GM12878 (cell line): Measurements from ENCODE around the gene RBMS3. TPM values are rescaled to one million over a fixed set of nuclear protein-coding genes. Genes with fewer than 3 reads are reported as not detected.

Source experiments
- ATAC-seq: fragments of 200-7000 bp; cut with Tn5 transposase; 3 replicates; pipeline ENCODE4 v1.9.1; 2020; ENCODE audit warnings: mild to moderate bottlenecking, moderate library complexity
- BruUV-seq: library from RNA; stranded (reverse); fragments of 400-500 nt; replicated peaks from 2 replicates; lab custom pipeline; 2021; lab: Mats Ljungman, UMichigan
- CTCF ChIA-PET: fragments of 300-600 bp; sonication (Branson Sonifier 250); formaldehyde crosslinking; extraction: SDS; loops from one replicate; lab custom pipeline; 2021; ENCODE audit warnings: inconsistent platforms; lab: Yijun Ruan, JAX
- POLR2A ChIA-PET: fragments of 350-600 bp; formaldehyde crosslinking; extraction: SDS; loops from one replicate; lab custom pipeline; 2021; ENCODE audit warnings: inconsistent platforms; lab: Charles Lee
- RAD21 ChIA-PET: fragments of 300-600 bp; sonication (Branson Sonifier 250); formaldehyde crosslinking; loops from one replicate; lab custom pipeline; 2023; ENCODE audit warnings: antibody characterized with exemption; ENCODE audit not compliant: unreplicated experiment; lab: Charles Lee
- SMC1A ChIA-PET: fragments of 300-600 bp; sonication (Branson Sonifier 250); formaldehyde crosslinking; loops from one replicate; lab custom pipeline; 2023; ENCODE audit not compliant: unreplicated experiment, uncharacterized antibody; lab: Charles Lee
- DNase-seq: peaks from one replicate; pipeline ENCODE4 v3.0.0-alpha.2; 2011; ENCODE audit warnings: low read depth, low spot score
- FAIRE-seq: peaks from 3 replicates; lab custom pipeline; 2011; peaks lifted over from hg19 to GRCh38; lab: Jason Lieb, UNC
- H2AFZ ChIP-seq: 2 replicates; pipeline ENCODE4 v1.6.0; 2011; ENCODE audit warnings: low read depth, low read length, control low read depth; ENCODE audit not compliant: control insufficient read depth
- H3K27ac ChIP-seq: 2 replicates; pipeline ENCODE4 v1.5.1; 2011; ENCODE audit warnings: control low read depth; ENCODE audit not compliant: control insufficient read depth, insufficient read depth
- H3K27me3 ChIP-seq, 2 experiments: replicated peaks in 1 of 2; 2 replicates each; pipeline versions ENCODE4 v1.6.0 to v1.6.1; 2011; ENCODE audit warnings: low read length in 1 of 2; ENCODE audit not compliant: control insufficient read depth in 2 of 2, insufficient read depth in 2 of 2
- H3K36me3 ChIP-seq, 2 experiments: 2 replicates each; pipeline ENCODE4 v1.5.1; 2011; ENCODE audit warnings: low read length in 1 of 2; ENCODE audit not compliant: control insufficient read depth in 2 of 2, insufficient read depth in 2 of 2
- H3K4me1 ChIP-seq: 2 replicates; pipeline ENCODE4 v1.6.1; 2011; ENCODE audit warnings: mild to moderate bottlenecking, low read length, moderate library complexity, mixed read lengths; ENCODE audit not compliant: control insufficient read depth, insufficient read depth
- H3K4me2 ChIP-seq: 2 replicates; pipeline ENCODE4 v1.6.0; 2011; ENCODE audit warnings: control low read depth; ENCODE audit not compliant: control insufficient read depth, insufficient read depth
- H3K4me3 ChIP-seq: fragments of 200-600 bp; sonication (generic); 2 replicates; pipeline ENCODE4 v1.5.1; 2016
- H3K79me2 ChIP-seq: 2 replicates; pipeline ENCODE4 v1.6.0; 2011; ENCODE audit warnings: low read length; ENCODE audit not compliant: control insufficient read depth, insufficient read depth
- H3K9ac ChIP-seq: 2 replicates; pipeline ENCODE4 v1.8.0; 2011; ENCODE audit warnings: low read length, control low read depth, mixed read lengths; ENCODE audit not compliant: control insufficient read depth, insufficient read depth
- H3K9me3 ChIP-seq: replicated peaks from 3 replicates; pipeline ENCODE4 v1.5.1; 2011; ENCODE audit warnings: mild to moderate bottlenecking, low read length; ENCODE audit not compliant: control insufficient read depth, insufficient read depth
- H4K20me1 ChIP-seq: 2 replicates; pipeline ENCODE4 v1.6.0; 2011; ENCODE audit not compliant: control insufficient read depth, insufficient read depth
- ATF7 ChIP-seq: fragments of 450-650 bp; IDR thresholded peaks from 2 replicates; pipeline ENCODE4 v1.6.1; 2016; ENCODE audit warnings: low read depth, mild to moderate bottlenecking
- GATAD2B ChIP-seq: fragments of 450-650 bp; conservative IDR thresholded peaks from 2 replicates; pipeline ENCODE4 v1.6.1; 2017; ENCODE audit warnings: low read depth, mild to moderate bottlenecking, moderate library complexity
- HDAC2 ChIP-seq: fragments of 200-600 bp; sonication (generic); IDR thresholded peaks from 2 replicates; pipeline ENCODE4 v1.6.1; 2017
- KLF5 ChIP-seq: fragments of 450-650 bp; IDR thresholded peaks from 2 replicates; pipeline ENCODE4 v1.6.1; 2014; ENCODE audit warnings: mild to moderate bottlenecking; ENCODE audit not compliant: partially characterized antibody
- NRF1 ChIP-seq: conservative IDR thresholded peaks from 2 replicates; pipeline ENCODE4 v1.6.1; 2011; ENCODE audit warnings: mild to moderate bottlenecking, low read depth, low read length, improper control_type of control experiment
- SIX5 ChIP-seq: IDR thresholded peaks from 2 replicates; pipeline ENCODE4 v1.6.1; 2011; ENCODE audit warnings: mild to moderate bottlenecking, low read depth, low read length, moderate library complexity; ENCODE audit not compliant: severe bottlenecking
- STAT1 ChIP-seq: fragments of 450-650 bp; conservative IDR thresholded peaks from 2 replicates; pipeline ENCODE4 v1.6.1; 2014; ENCODE audit warnings: antibody characterized with exemption, mild to moderate bottlenecking
- SUPT20H ChIP-seq: IDR thresholded peaks from 2 replicates; pipeline ENCODE4 v1.6.1; 2011; ENCODE audit warnings: low read depth, mild to moderate bottlenecking, low read length, moderate library complexity, borderline replicate concordance; ENCODE audit not compliant: control insufficient read depth
- TCF7 ChIP-seq: IDR thresholded peaks from 2 replicates; pipeline ENCODE4 v1.6.1; 2014; ENCODE audit warnings: antibody characterized with exemption, borderline replicate concordance
- WGBS: methylation state at CpG from one replicate; pipeline ENCODE4 v1.1.6; 2016; ENCODE audit warnings: low lambda C conversion rate; ENCODE audit not compliant: insufficient replicate concordance, insufficient coverage; ENCODE audit errors: missing lambda C conversion rate; 5-methylcytosine and 5-hydroxymethylcytosine counted together
- in situ Hi-C: fragments of 300-500 bp; cut with MboI; formaldehyde crosslinking; loops from 9 replicates; pipeline ENCODE4 v1.14.3; 2018; ENCODE audit warnings: mixed read lengths
- intact Hi-C: fragments of 100-400 bp; cut with micrococcal nuclease; formaldehyde crosslinking; loops from one replicate; pipeline ENCODE4 v1.14.2; 2022; ENCODE audit not compliant: unreplicated experiment
- polyA plus RNA-seq, 11 experiments: library from polyadenylated mRNA; depleted of rRNA in 4 of 11; unstranded in 6 of 11; stranded (reverse) in 5 of 11; fragments of >200 nt; fragmentation: Nextera tagmentation in 4 of 11; fragmentation: Illumina TruSeq in 1 of 11; extraction: Ambion mirVana in 4 of 11; extraction: Trizol in 1 of 11; gene quantifications; 1 replicate in 1 of 11; 2 replicates in 10 of 11; pipeline versions ENCODE4 v1.2.1 to v1.2.3, GENCODE V29; 2011 to 2016; ENCODE audit warnings: inconsistent platforms in 2 of 11, missing spikeins in 2 of 11, low read depth in 1 of 11
- total RNA-seq, 4 experiments: library from RNA; depleted of rRNA in 3 of 4; stranded (reverse); fragments of >200 nt in 3 of 4; fragmentation: Illumina TruSeq in 1 of 4; extraction: Trizol in 1 of 4; gene quantifications; 2 replicates each; pipeline versions ENCODE4 v1.2.1 to v1.2.3, GENCODE V29; 2013 to 2021
- TF ChIP-seq, protein P1 (sequence below): IDR thresholded peaks from 2 replicates; pipeline ENCODE4 v1.6.1; 2011; ENCODE audit warnings: borderline replicate concordance, low read depth, mild to moderate bottlenecking, moderate library complexity, mixed read lengths, low read length; ENCODE audit not compliant: insufficient read depth; ENCODE audit errors: extremely low read length
- TF ChIP-seq, protein P2 (sequence below): IDR thresholded peaks from 2 replicates; pipeline ENCODE4 v1.6.1; 2012; ENCODE audit warnings: mild to moderate bottlenecking, low read depth, low read length
- TF ChIP-seq, protein P3 (sequence below): fragments of 450-650 bp; IDR thresholded peaks from 2 replicates; pipeline ENCODE4 v1.6.1; 2017; ENCODE audit warnings: mild to moderate bottlenecking, low read depth, inconsistent platforms; ENCODE audit not compliant: poor library complexity, severe bottlenecking
- TF ChIP-seq, protein P4 (sequence below): fragments of 450-650 bp; IDR thresholded peaks from 2 replicates; pipeline ENCODE4 v1.6.1; 2017; ENCODE audit warnings: low read depth, mild to moderate bottlenecking, moderate library complexity
- TF ChIP-seq, protein P5 (sequence below): fragments of 150-350 bp; IDR thresholded peaks from 2 replicates; pipeline ENCODE4 v1.6.1; 2014; ENCODE audit warnings: mild to moderate bottlenecking, low read depth, low read length

RBMS3 gene
- total and polyA plus RNA-seq, 10 of the 15 experiments (the other 5 are each of a cell fraction or from before 2014, with no cell fraction given), result 0.79 to 4.7 (median 3.1) TPM

DNA sequence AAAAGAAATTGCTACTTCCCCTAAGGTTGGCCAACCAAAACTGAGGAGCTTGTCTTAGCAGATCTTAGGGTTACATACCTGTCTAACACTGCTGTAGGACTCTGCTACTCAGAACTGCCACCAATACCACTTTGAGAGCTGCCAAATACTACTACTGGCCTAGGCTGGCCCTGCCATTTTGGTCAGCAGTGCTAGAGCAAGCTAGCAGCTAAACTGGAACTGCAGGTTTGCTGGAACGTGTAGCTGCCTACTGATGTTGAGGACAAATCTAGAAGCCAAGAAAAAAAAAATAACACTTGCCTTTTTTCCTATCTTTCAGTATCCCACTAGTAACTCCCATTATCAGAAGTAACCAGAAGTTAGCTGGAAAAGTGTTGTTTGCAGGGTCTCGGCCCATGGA, 387.4 kb downstream of the RBMS3 start:
- TF ChIP-seq NRF1 (no peak), HDAC2 (no peak), SUPT20H (no peak), KLF5 (no peak), STAT1 (no peak), ATF7 (no peak), TCF7 (no peak), SIX5 (no peak), GATAD2B (no peak)
- TF ChIP-seq, protein P1, sequence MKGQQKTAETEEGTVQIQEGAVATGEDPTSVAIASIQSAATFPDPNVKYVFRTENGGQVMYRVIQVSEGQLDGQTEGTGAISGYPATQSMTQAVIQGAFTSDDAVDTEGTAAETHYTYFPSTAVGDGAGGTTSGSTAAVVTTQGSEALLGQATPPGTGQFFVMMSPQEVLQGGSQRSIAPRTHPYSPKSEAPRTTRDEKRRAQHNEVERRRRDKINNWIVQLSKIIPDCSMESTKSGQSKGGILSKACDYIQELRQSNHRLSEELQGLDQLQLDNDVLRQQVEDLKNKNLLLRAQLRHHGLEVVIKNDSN, result no peak
- TF ChIP-seq, protein P2, sequence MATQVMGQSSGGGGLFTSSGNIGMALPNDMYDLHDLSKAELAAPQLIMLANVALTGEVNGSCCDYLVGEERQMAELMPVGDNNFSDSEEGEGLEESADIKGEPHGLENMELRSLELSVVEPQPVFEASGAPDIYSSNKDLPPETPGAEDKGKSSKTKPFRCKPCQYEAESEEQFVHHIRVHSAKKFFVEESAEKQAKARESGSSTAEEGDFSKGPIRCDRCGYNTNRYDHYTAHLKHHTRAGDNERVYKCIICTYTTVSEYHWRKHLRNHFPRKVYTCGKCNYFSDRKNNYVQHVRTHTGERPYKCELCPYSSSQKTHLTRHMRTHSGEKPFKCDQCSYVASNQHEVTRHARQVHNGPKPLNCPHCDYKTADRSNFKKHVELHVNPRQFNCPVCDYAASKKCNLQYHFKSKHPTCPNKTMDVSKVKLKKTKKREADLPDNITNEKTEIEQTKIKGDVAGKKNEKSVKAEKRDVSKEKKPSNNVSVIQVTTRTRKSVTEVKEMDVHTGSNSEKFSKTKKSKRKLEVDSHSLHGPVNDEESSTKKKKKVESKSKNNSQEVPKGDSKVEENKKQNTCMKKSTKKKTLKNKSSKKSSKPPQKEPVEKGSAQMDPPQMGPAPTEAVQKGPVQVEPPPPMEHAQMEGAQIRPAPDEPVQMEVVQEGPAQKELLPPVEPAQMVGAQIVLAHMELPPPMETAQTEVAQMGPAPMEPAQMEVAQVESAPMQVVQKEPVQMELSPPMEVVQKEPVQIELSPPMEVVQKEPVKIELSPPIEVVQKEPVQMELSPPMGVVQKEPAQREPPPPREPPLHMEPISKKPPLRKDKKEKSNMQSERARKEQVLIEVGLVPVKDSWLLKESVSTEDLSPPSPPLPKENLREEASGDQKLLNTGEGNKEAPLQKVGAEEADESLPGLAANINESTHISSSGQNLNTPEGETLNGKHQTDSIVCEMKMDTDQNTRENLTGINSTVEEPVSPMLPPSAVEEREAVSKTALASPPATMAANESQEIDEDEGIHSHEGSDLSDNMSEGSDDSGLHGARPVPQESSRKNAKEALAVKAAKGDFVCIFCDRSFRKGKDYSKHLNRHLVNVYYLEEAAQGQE, result no peak
- TF ChIP-seq, protein P3, sequence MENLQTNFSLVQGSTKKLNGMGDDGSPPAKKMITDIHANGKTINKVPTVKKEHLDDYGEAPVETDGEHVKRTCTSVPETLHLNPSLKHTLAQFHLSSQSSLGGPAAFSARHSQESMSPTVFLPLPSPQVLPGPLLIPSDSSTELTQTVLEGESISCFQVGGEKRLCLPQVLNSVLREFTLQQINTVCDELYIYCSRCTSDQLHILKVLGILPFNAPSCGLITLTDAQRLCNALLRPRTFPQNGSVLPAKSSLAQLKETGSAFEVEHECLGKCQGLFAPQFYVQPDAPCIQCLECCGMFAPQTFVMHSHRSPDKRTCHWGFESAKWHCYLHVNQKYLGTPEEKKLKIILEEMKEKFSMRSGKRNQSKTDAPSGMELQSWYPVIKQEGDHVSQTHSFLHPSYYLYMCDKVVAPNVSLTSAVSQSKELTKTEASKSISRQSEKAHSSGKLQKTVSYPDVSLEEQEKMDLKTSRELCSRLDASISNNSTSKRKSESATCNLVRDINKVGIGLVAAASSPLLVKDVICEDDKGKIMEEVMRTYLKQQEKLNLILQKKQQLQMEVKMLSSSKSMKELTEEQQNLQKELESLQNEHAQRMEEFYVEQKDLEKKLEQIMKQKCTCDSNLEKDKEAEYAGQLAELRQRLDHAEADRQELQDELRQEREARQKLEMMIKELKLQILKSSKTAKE, result no peak
- TF ChIP-seq, protein P4, sequence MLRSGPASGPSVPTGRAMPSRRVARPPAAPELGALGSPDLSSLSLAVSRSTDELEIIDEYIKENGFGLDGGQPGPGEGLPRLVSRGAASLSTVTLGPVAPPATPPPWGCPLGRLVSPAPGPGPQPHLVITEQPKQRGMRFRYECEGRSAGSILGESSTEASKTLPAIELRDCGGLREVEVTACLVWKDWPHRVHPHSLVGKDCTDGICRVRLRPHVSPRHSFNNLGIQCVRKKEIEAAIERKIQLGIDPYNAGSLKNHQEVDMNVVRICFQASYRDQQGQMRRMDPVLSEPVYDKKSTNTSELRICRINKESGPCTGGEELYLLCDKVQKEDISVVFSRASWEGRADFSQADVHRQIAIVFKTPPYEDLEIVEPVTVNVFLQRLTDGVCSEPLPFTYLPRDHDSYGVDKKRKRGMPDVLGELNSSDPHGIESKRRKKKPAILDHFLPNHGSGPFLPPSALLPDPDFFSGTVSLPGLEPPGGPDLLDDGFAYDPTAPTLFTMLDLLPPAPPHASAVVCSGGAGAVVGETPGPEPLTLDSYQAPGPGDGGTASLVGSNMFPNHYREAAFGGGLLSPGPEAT, result no peak
- TF ChIP-seq, protein P5, sequence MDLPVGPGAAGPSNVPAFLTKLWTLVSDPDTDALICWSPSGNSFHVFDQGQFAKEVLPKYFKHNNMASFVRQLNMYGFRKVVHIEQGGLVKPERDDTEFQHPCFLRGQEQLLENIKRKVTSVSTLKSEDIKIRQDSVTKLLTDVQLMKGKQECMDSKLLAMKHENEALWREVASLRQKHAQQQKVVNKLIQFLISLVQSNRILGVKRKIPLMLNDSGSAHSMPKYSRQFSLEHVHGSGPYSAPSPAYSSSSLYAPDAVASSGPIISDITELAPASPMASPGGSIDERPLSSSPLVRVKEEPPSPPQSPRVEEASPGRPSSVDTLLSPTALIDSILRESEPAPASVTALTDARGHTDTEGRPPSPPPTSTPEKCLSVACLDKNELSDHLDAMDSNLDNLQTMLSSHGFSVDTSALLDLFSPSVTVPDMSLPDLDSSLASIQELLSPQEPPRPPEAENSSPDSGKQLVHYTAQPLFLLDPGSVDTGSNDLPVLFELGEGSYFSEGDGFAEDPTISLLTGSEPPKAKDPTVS, result no peak
- Histone ChIP-seq H3K4me2 (no peak overlapping the region), H3K79me2 (no peaks in the 10 kb centered on the region), H3K27me3 (no peaks in the 10 kb centered on the region), H3K4me3 (no peak overlapping the region), H3K4me1 (no peaks in the 10 kb centered on the region), H2AFZ (no peak overlapping the region), H4K20me1 (no peaks in the 10 kb centered on the region), H3K27ac (no peak overlapping the region), H3K9ac (no peak overlapping the region), H3K9me3 (no peaks in the 10 kb centered on the region; the same call in 2 of the 3 replicates), H3K36me3 (no peaks in the 10 kb centered on the region)
- FAIRE-seq (no peak), DNase-seq (no peak), ATAC-seq (no peak)
- RAD21 ChIA-PET, result interaction anchor here (0.6 kb wide), 1 partner anchor 31 kb away, joined by 3 read pairs; no protein-coding TSS in a partner anchor
- POLR2A ChIA-PET, result no interaction called here
- no TSS peak for BruUV-seq
- in situ Hi-C loops (no loop called here), intact Hi-C loops (no loop called here)
- 0% methylated on average over 2 of the region's 2 CpGs for WGBS
- CTCF ChIA-PET, result interaction anchor here (0.7 to 2.2 kb wide), 6 partner anchors 12 to 752 kb away, joined by 3 to 5 read pairs (median 4); no protein-coding TSS in a partner anchor
- SMC1A ChIA-PET, result interaction anchor here (0.7 to 1.8 kb wide), 6 partner anchors 13 to 530 kb away, joined by 3 to 6 read pairs (median 4); no protein-coding TSS in a partner anchor
